Activated T-cell treated with anti-CD3 and anti-CD28 coated beads for 4 hours (primary cell): ENCODE results near the gene PAFAH1B2.
"Not testable (repeated sequence)": the region's sequence is repeated elsewhere in the genome, so short reads cannot be mapped to it uniquely, and the experiment has no call there.

Experiments used
- DNase-seq: peaks from one replicate; pipeline ENCODE4 v3.0.0-alpha.2; 2020

The PAFAH1B2 gene

GRCh38 chr11:117206111-117206510, 62.0 kb downstream of the PAFAH1B2 start:
- DNase-seq, result not testable (repeated sequence)

DNA sequence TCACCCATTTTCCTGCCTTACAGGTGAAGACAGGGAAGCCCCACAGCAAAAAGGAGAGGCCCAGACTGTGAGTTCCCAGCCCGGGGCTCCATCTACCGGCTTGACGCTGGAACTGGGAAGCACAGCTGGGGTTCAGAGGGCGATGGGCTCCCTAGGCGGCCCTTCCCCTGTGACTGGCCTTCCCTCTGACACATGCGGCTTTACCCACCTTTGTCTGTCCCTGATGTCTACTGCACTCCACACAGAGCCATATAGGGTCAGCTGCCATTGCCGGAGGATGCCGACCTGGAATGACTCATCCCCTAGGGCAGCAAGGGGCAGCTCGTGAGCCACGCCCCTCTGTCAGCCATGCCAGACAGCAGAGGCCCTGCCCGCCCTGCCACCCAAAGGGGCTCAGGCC, 62.8 kb downstream of the PAFAH1B2 start:
- not testable (repeated sequence) for DNase-seq

- DNase-seq, result not testable (repeated sequence)
These were observed 63.4 kb downstream of the PAFAH1B2 start for GRCh38 chr11:117207481-117207880.

DNA sequence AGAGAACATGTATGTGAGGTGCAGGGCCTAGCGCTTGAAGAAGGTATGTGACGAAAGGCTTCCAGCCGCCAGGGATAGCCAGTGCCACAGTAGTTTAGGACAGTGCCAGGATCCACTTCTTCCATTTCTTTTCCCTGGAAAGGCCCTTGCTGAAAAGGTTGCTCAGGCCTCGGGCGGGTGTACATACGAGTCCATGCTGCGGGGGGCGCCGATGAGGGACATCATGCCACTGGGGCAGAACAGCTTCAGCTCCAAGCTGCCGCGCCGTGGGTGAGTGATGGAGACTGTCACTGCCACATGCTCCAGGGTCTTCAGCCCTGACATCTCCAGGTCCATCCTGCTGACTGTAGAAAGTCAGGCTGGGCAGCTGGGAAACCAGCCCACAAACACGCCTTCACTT, 64.6 kb downstream of the PAFAH1B2 start:
- DNase-seq, result not testable (repeated sequence)

GRCh38 chr11:117209351-117210125, 65.5 kb downstream of the PAFAH1B2 start:
- DNase-seq, result not testable (repeated sequence)

DNA sequence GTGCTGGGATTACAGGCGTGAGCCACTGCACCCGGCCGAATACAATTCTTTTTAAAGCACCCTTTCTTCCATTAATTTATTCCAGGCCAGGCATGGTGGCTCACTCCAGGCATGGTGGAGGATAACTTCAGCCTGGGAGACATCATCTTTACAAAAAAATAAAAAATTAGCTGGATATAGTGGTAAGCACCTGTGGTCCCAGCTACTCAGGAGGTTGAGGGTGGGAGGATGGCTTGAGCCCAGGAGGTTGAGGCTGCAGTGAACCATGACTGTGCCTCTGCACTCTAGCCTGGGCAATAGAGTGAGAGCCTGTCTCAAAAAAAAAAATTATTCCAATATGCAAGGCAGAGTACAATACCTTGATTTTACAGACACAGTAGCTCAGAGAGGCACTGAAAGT, 66.5 kb downstream of the PAFAH1B2 start:
- no peak for DNase-seq

DNA sequence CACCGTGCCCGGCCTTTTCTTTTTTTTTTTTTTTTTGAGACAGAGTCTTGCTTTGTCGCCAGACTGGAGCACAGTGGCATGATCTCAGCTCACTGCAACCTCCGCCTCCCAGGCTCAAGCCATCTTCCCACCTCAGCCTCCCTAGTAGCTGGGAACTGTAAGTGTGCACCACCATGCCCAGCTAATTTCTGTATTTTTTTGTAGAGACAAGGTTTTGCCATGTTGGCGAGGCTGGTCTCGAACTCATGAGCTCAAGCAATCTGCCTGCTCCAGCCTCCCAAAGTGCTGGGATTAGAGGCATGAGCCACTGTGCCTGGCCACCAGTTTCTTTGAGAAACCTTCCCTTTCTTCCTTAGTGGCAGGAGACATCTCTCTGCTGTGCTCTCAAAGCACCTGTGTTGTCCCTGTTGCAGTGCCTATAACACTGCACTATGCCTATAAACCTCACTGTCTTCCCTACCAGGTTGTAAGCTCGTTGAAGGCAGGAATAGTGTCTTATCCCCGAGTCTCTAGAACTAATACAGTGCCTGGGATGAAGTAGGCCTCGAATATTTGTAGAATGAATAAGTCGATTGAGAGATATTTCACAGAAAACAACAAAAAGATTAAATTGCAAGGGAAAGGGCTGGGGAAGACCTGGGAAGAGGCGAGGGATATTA, 68.7 kb downstream of the PAFAH1B2 start:
- DNase-seq, result no peak

DNA sequence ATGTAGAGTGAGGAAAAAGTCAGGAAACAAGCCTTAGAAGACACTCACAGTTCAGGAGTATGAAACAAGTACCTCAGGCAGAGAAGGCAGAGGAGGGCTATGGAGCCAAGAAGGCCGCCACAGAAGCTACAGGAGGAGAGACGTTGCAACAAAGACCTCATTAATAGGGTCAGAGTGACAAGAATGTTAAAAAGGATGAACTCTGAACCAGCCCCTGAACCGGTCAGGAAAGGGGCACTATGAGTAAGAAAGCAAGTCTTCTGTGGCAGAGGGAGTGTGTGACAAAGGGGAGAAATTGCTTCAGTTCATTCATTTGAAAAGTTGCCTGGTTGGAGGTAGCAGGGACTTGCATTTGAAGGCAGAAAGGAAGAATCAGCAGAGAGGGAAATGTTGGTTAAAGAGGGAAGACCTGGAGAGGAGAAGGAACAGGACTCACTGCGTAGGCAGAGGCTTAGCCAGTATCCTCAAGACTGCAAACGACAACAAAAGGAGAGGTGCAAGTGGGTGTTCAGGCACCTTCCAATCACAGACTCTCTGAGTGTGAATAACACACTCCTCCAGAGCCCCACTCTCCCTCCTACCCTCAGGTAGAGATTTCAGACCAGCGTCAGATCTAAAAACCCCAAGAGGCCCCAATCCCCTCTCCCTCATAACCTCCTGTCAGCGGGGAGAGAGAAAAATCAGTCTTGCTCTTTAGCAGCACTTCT, 70.5 kb downstream of the PAFAH1B2 start:
- DNase-seq, result no peak

DNA sequence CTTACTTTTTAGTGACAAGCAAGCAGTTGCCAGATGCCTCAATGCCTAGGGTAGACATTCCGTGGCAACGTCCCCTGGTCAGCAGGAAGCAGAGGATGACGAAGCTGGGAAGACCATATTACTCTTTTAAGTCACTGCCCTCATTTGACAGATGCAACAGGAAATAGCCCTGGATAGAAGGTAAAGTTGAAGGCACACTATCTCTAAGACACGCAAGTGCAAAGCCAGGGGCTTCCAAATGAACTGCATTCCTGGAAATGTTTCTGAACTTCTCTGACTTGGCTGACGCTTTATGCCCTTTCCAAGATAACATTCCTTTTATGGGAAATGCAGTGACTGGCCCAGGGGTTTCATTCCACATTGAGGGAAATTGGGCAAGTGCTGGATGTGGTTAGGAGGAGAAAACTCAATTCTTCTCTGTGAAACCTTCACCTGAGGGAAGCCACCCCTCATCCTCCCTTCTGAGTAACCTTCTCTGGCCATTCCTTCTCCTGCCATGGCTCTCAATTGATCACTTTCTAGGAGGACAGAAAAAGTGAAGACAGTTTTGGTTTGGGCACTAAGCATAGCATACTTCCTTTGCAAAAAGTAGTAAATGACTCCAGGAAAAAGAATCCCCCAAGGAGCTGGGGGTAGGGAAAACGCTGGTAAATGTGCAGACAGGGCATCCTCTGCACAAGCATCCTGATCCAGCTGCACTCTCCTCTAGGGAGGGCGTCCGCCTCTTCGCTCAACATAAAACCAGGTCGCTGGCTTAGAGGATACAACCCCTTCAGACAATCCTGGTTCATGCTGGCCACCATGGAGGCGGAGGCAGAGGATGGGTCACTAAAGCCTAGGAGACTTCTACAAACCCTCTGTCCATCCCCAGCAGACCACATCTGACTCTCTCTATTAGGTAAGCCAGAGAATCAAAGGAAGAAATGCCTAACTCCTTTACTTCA, 73.3 kb downstream of the PAFAH1B2 start:
- DNase-seq, result no peak

DNA sequence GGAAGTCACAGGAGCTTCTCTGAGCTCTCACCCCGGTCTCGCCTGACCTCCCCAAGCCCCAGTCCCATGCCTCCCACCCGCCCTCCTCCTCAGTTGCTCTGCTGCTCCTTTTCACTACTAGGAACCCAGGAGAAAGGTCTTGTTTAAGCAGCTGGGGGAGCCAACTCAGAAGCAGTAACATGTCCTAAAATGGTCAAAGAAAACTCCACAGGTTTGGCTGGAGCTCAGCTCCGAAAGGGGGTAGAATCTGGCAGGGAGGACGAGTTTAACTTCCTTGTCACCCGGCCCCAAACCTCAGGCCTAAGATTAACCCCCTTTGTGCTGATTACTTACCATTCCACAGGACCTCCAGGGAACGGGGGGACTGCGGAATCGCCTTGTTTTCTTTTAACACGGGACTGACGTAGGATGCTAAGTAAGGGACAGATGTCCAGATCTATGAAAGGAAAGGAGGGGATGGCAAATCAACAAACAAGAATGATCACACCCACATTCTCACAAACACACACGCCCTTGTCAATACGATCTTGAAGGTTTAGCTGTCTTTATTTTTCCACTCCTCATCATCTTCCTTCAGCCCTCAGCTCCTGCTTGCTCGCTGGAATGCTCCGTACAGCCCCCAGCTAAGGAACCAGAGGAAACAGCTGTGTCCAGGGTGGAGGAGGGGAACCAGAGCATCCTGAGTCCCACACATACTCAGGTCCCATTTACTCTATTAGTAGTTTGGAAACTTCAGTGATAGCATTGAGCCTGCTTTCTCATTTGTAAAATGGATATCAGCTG, 74.2 kb downstream of the PAFAH1B2 start:
- DNase-seq, result no peak

DNA sequence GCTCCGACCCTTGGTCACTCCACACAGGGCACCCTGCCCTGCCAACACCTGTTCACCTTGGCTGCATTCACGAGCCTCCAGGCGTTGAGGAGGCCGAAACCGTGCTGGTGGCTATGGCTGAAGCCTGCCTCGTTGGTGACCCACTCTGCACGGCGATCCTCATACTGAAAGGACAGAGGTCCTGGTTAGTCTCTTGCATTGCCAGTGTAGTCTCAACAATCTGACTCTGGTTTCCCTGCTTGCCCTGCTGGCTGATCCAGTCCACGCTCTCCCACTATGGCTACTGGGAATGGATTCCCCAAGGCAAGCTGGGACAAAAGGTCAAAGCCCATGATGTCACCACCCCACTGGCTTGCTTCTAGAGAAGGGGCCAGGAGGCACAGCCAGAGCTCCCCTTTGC, 74.9 kb downstream of the PAFAH1B2 start:
- no peak for DNase-seq

DNA sequence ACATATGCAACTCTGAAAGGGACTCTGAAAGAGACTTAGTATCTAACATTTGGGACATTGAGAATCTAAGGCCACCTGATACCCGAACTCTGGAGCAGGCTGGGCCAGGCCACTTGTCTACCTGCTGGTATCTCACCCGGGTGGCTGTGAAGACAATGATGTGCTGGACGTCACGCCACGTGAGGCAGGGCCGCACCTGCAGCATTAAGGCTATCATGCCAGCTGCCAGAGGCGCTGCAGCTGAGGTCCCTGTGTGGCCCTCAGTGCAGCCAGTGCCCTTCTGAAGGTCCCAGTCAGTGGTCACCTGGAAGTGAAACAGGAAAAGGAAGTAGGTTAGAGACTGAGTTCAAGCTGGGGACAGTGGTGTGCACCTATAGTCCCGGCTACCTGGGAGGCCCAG, 75.4 kb downstream of the PAFAH1B2 start:
- DNase-seq, result no peak

DNA sequence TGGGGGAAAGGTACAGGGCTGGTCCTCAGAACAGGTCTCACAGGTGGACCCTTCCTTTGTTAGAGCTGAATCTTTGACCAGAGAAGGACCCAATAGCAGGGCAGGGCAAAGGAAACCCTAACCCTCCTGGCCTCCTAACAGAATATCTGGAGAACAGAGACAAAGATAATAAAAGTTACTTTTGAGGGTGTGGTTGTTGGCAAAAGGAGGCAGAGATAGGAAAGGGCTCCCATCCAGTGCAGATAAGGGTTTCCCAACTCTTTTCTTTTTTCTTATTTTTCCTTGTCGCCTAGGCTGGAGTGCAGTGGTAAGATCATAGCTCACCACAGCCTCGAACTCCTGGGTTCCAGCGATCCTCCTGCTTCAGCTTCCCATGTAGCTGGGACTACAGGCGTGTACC, 75.9 kb downstream of the PAFAH1B2 start:
- DNase-seq, result no peak

GRCh38 chr11:117220568-117220967, 76.5 kb downstream of the PAFAH1B2 start:
- no peak for DNase-seq

DNA sequence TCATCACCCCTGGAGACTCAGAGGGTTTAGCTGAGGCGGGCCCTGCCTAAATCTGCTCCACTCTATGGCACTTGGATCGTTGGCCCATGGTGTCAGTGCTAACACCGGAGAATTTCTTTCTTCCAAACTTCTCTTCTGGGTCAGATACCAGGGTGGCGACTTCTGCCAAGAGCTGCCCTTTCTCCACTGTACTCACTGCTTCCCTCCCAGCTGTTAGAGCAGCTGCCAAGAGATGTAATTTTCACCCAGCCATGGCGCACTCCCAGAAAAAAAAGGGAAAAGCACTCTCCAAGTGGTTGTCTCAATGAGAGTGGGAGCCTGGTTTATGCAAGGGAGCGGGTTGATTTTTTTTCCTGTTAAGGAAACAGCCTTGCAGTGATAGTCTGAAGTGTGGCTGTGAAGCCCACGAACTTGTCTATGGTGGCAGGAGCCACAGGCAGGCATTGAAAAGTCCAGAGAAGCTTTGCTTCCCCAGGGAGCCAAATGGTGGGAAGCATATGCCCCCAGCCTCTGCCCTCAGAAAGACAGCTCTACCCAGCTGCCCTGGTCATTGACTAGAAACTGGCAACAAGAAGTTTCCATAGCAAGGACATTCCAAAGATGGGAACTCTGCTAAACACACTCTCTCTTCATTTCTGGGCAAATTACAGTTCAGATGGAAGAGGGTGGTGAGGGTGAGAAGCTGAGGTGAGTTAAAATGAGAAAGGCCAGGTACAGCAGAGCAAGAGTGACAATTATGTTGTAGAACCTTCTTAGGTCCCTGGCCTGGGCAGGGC, 77.1 kb downstream of the PAFAH1B2 start:
- no peak for DNase-seq

GRCh38 chr11:117221775-117222517, 77.9 kb downstream of the PAFAH1B2 start:
- DNase-seq, result no peak

DNA sequence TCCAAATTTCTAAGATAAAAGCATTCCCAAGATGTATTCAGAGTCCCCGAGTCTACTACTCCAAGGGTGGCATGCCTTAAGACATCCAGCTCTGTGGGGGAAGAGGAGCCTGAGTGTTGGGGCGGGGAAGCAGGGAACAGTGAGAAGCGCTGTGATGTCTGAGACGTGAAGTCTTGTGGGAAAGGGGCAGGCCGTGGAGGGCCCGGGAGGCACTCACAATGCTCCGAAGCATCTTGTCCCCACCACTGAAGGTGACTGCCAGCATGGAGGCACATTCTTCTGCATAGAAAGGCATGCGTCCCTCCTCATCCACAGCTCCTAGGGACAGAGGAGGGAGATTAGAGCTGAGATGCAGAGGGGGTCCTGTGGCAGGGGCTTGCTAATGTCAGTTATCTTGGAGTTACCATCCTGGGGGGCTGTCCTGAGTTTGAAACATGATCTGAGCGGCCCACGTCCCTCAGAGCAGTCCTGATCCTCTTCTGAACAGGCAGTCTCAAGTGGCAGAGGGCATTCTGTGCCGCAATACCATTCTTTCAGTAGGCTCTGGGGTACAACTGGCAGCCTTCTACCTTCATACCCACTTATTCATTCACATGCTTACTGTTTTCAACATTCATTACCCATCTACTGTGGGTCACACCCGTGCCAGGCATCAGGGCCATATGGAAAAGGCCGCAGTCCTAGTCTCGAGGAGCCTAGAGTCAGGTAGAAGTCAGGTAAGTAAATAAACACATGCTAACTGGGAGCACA, 79.1 kb downstream of the PAFAH1B2 start:
- no peak for DNase-seq

DNA sequence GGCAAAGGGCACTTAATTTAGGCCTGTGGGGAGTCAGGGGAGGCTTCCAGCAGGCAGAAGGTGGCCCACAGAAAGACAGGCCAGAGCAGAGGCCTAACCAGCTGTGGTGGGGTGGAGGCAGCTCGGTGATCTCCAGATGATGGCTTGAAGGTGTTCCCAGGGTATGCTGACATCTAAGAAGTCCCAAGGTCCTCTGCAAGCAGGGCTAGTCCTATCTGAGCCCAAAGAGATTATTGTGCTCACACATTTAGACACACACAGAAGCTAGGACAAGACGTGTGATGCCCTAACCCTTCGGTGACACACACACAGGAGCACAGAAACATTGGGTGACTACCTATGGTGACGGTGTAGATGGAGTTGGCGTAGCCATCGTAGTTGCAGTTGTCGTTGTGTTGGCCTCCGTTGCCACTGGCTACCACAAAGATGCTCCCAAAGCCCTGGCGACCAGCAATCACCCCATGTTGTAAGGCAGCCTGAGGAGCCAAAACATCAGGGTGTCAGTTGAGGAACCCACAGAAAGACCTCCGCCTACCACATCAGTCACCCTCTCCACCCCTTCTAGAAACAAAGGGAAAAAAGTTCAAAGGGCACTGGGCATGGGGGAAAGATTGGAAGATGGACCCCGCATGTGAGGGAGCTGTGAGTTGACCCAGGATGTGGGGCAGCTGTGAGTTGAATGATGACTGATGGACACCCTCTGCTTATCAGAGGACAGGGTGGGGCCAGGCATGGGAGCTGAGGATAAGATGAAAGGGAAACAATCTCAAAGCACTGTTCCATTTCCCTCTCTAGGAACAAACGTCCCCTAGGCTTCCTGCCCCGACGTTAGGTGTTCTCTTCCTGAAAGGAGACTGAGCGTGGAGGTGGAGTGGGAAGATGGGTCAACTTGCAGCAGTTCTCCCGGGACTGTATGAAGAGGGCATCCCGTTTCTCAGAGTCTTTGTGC, 79.9 kb downstream of the PAFAH1B2 start:
- no peak for DNase-seq
